Effector CD8-positive, alpha-beta T cell (primary cell): ENCODE results near the gene SLC5A11.
"Not testable (repeated sequence)": the region's sequence is repeated elsewhere in the genome, so short reads cannot be mapped to it uniquely, and the experiment has no call there.

Experiments used
- DNase-seq: peaks from one replicate; lab custom pipeline; 2025; lab: John Stamatoyannopoulos, UW

The SLC5A11 gene

DNA sequence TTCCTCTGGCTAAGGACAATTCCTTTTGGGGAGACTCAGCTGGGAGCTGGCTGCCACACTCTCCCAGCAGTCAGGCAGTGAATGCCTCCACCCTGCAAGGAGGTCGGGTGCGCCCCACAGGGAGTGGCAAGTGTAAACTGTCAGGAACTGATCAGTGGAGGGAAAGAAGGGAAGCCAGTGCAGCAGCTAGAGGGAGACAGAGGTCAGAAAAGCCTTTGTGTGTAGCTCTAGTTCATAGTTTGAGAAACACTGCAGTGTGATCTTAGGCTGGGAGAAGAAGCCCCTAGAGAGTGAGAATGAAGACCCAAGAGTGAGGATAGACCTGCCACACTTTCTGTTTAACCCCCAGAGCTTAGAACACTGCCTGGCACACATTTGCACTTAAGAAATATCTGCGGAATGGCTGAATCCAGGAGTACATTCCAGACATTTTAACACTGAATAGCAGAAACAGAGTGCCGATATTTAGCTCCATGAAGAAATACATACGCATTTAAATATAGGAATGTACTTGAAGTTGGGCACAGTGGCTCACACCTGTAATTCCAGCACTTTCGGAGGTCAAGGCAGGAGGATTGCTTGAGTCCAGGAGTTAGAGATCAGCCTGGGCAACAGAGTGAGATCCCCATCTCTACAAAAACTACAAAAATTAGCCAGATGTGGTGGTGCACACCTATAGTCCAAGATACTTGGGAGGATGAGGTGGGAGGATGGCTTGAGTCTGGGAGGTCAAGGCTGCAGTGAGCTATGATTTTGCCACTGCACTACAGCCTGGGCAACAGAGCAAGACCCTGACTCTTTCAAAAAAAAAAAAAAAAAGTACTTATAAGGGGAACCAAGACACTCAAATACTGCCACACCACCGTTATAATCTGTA lies 11.1 kb upstream of the SLC5A11 start:
- DNase-seq = no peak

- DNase-seq = no peak
Measured at GRCh38 chr16:24836836-24837235, 8.9 kb upstream of the SLC5A11 start.

DNA sequence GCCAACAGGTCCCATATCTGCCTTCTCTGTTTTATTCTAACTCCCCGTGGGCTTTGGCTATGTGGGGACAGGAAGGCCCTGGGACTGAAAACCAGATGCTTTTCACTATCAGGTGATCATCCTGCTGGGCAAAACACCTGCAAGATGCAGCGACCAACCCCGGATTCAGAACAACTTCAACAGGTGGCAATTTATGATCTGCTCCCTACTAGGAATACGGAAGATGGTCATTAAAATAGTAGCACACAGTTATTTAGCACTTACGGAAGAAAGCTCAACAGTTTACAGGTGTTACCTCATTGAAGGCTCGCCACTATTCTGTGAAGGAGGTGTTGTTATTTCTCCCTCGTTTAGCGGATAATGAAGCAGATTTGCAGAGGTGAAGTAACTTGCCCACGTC lies 7.8 kb upstream of the SLC5A11 start:
- DNase-seq = no peak

DNA sequence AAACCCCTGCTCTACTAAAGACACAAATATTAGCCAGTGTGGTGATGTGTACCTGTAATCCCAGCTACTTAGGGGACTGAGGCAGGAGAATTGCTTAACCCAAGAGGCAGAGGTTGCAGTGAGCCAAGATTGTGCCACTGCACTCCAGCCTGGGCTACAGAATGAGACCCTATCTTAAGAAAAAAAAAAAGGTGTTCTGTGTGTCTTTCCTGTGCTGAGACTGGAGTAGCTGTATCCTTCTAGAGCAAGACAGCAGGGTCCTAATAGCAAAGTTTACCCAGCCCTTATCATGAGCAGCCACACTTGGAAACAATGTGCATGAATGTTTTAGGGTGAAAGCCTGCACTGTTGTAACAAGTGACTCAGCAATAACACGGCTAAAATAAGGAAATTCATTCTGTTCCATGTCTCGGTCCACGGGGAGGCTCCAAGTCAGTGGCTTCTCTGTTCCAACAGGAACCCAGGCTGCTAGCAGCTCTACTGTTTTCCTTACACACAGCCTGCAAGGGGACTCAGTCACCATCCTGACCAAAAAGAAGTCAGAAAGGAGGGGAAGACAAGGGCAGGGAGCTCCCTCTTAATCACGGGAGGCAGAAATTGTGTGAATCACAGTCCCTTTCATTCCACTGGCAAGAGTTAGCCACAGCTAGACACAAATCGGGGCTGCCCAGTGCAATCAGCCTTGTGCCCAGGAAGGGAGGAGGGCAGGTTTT lies 7.1 kb upstream of the SLC5A11 start:
- no peak for DNase-seq

DNA sequence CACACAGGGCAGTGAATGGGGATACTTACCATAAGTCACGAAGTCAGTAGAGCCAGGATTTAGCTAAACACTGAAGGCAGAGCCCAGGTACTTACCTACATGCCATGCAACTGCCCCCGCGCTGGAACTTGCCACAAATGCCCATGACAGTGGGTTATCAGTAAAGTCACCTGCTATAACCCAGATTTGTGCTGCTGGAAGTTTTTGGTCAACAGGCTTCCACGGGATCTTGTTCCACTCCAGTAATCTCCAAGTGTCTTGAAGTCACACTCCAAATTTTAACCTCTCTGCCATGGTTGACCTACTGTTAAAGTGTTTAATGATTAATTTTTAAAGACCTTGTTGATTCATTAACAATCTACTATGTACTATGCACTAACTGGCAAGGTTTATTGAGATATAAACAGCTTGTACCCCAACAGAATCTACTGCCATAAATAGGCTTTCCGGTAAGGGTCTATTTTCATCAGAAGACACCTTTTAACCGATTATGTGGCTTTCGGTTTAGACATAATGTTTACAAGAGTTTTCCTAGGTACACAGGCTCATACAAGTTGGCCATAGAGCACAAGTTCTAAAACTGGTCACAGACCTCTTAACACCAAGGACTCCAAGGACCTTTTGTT lies 6.3 kb upstream of the SLC5A11 start:
- no peak for DNase-seq

DNA sequence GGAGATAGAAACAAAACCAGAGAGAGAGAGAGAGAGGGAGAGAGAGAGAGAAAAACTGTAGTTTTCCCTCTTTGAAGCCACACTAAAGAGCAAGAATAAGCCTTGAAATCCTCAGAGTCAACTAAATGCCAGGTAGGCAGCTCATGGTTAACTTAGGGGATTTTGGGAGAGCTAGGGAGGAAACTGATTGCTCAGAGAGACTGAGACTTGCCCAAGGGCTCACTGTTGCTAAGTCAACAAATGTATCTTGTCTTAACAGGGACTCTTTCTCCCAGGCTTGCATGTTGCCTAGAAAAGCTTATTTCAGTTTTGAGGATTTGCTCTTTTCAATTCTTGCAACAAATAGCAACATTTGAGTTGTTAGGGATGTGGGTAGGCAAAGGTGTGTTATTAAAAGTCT lies 4.5 kb upstream of the SLC5A11 start:
- no peak for DNase-seq

DNA sequence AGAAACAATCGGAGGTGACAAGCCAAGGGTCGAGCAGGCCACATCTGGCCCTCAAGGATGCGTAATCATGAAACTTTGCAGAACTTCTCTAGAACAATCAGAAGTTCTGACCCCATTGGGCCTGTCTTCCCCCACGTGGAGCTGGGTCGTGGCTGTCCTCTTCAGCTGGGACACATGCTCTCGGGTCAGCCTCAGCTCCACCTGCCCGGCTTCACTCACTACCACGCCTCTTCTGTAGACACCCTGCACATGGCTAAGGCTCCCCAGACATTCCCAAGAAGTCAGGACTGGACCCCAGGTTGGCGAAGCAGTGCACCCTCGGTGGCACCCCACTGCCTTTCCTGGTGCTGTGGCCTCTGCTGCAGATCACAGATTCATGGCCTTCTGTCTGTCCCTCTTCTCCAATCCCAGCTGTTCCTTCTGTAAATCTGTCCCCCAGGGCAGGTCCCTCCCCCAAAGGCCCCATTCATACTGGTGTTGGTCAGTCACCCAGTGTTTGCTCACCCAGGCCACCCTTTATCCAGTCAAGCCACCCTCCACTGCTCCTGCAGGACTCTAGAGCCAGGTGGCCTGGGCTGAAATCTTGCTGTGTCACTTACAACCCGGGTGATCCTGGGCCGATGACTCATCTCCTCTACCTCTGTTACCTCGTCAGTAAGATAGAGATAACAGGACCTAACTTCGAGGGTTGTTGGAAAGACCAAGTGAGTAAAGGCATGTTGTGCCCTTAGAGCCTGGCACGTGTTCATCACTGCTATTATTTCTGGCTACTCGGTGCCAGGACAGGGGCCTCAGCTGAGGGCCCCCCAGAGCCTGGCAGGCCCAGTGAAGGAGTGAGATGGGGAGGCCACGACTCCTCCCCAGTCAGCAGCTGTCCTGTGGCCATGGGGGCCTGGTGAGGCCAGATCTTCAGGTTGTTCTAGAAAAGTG lies 1.4 kb upstream of the SLC5A11 start:
- DNase-seq = no peak

- not testable (repeated sequence) for DNase-seq
Measured at GRCh38 chr16:24845031-24845365, 765 bp upstream of the SLC5A11 start.

GRCh38 chr16:24846548-24847357 lies 990 bp downstream of the SLC5A11 start:
- DNase-seq = no peak

- no peak for DNase-seq
Measured at GRCh38 chr16:24847358-24847664, 1.5 kb downstream of the SLC5A11 start.

GRCh38 chr16:24848065-24848464 lies 2.3 kb downstream of the SLC5A11 start:
- DNase-seq = no peak

DNA sequence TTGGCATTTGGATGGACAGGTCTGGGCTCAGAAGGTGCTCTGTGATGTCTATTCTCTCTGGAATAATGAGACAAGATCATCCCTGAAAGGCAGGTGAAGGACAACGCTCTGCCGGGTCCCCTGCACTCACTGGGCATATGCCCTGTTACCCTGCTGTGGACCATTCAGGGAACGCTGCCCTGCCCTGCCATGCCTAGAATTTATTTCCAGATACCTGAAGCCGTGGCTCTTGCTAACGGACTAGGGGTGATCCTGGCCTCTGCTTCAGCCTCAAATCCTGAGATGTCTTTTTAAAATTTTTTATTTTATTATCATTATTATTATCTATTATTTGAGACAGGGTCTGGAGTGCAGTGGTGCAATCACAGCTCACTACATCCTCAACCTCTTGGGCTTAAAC lies 3.9 kb downstream of the SLC5A11 start:
- DNase-seq = no peak

GRCh38 chr16:24850289-24850938 lies 4.7 kb downstream of the SLC5A11 start:
- DNase-seq = no peak

GRCh38 chr16:24851700-24852099 lies 5.9 kb downstream of the SLC5A11 start:
- no peak for DNase-seq

GRCh38 chr16:24852281-24852721 lies 6.5 kb downstream of the SLC5A11 start:
- DNase-seq = no peak

- no peak for DNase-seq
Measured at GRCh38 chr16:24853169-24853824, 7.5 kb downstream of the SLC5A11 start.

DNA sequence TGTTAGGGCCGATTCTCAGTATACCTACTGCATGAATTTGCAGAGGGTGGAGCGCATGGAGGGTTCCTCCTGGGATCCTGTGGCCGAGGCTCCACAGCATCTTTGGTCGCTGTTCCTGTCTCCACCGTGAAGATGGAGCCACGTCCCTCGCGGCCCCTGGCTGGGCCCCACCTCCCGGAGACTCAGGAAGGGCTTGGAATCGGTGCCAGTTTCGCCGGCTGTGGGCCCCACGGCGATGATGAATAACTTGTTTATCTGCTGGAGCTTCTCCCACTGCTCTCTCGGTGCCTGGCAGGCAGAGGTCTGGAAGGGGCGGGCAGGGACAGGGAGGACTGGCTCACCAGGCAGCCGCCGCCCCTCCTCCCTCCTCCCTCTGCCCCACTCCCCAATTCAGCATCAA lies 8.1 kb downstream of the SLC5A11 start:
- no peak for DNase-seq

DNA sequence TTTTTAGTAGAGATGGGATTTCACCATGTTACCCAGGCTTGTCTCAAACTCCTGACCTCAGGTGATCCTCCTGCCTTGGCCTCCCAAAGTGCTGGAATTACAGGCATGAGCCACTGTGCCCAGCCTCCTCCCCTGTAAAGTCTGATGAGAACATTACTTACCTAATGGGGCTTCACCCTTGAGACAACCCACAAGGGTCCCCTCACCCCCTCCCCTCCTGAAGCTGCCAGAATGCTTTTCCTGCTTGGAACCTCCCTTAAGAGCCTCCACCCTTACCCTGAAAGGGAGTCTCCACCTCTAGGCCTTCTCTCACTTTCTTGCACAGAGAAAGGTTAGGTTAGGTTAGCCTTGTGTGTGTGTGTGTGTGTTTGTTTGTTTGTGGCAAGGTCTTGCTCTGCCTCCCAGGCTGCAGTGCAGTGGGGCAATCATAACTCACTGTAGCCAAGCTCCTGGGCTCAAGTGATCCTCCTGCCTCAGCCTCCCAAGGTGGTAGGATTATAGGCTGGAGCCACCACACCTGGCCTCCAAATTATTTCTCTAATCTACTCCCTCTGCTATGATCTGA lies 8.9 kb downstream of the SLC5A11 start:
- no peak for DNase-seq

DNA sequence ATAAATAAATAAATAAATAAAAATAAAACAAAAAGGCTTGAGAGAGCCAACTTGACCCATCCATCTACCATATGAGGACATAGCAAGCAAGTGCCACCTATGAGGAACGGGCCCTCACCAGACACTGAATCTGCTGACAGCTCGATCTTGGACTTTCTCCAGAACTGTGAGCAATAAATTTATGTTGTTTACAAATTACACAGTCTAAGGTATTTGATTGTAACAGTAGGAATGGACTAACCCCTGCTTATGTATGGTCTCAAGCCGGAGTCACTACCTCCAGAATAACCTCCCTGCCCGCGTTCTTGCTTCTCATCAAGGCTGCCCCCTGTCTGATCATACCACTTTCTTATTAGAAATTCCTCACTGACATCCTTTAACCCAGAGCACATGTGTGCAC lies 9.9 kb downstream of the SLC5A11 start:
- no peak for DNase-seq

- not testable (repeated sequence) for DNase-seq
Measured at GRCh38 chr16:24856871-24857270, 11.1 kb downstream of the SLC5A11 start.
